ENCODE measurements around the gene ABCA12. TPM values are rescaled to one million over a fixed set of nuclear protein-coding genes. Genes with fewer than 3 reads are reported as not detected.

The ABCA12 gene
- total and polyA plus RNA-seq, 2 of the 8 experiments (the other 6 are each of a cell fraction or from before 2014, with no cell fraction given): not detected

Other genes with a start within 250 kb of the ABCA12 start
- 318 and 319 TPM in 2 replicates for gene ATIC, start 173.4 kb upstream of the ABCA12 start, total RNA-seq (2021; fragmentation: NEBNext Ultra II Directional; extraction: Animal tissue kit (Norgen Biotek cat#: 25700))
- 104 and 139 TPM in 2 replicates for gene ATIC, start 173.4 kb upstream of the ABCA12 start, polyA plus RNA-seq (2011; rRNA removed)